DND-41 (cell line): ENCODE measurements around the gene SPRYD3.

Source experiments
- ATAC-seq: fragments of 200-7000 bp; cut with Tn5 transposase; 3 replicates; pipeline ENCODE4 v1.9.1; 2021; ENCODE audit warnings: low read depth; ENCODE audit not compliant: insufficient read depth
- DNase-seq: peaks from one replicate; pipeline ENCODE4 v3.0.0-alpha.2; 2020
- H2AFZ ChIP-seq: 2 replicates; pipeline ENCODE4 v1.6.0; 2012; ENCODE audit warnings: low read depth, low read length
- H3K27ac ChIP-seq: 2 replicates; pipeline ENCODE4 v1.5.1; 2012; ENCODE audit warnings: low read length, inconsistent platforms
- H3K27me3 ChIP-seq: fragments of 200-600 bp; sonication (generic); 2 replicates; pipeline ENCODE4 v1.6.0; 2012; ENCODE audit warnings: low read length, mild to moderate bottlenecking, inconsistent platforms; ENCODE audit not compliant: insufficient read depth, poor library complexity
- H3K36me3 ChIP-seq: 2 replicates; pipeline ENCODE4 v1.5.1; 2012; ENCODE audit warnings: low read length, inconsistent platforms; ENCODE audit not compliant: insufficient read depth
- H3K4me1 ChIP-seq: 2 replicates; pipeline ENCODE4 v1.5.1; 2012; ENCODE audit warnings: mild to moderate bottlenecking, low read length; ENCODE audit not compliant: insufficient read depth
- H3K4me2 ChIP-seq: 2 replicates; pipeline ENCODE4 v1.6.0; 2012; ENCODE audit warnings: mild to moderate bottlenecking, moderate library complexity, low read length, inconsistent platforms; ENCODE audit not compliant: insufficient read depth
- H3K4me3 ChIP-seq, 2 experiments: fragments of 200-600 bp in 1 of 2; shearing (Covaris generic) in 1 of 2; 2 replicates each; pipeline ENCODE4 v1.5.1; 2012 to 2016; ENCODE audit warnings: inconsistent platforms in 2 of 2, low read length in 2 of 2, mild to moderate bottlenecking in 2 of 2, low read depth in 1 of 2, moderate library complexity in 1 of 2
- H3K79me2 ChIP-seq: 2 replicates; pipeline ENCODE4 v1.6.0; 2012; ENCODE audit warnings: low read length, inconsistent platforms; ENCODE audit not compliant: insufficient read depth
- H3K9ac ChIP-seq: 2 replicates; pipeline ENCODE4 v1.6.0; 2012; ENCODE audit warnings: low read depth, mild to moderate bottlenecking, inconsistent platforms, low read length, moderate library complexity
- H3K9me3 ChIP-seq: 2 replicates; pipeline ENCODE4 v1.5.1; 2012; ENCODE audit warnings: low read length, moderate library complexity, mild to moderate bottlenecking, inconsistent platforms; ENCODE audit not compliant: insufficient read depth, severe bottlenecking
- H4K20me1 ChIP-seq: 2 replicates; pipeline ENCODE4 v1.6.0; 2012; ENCODE audit warnings: low read length; ENCODE audit not compliant: insufficient read depth
- EZH2 ChIP-seq: IDR thresholded peaks from 3 replicates; pipeline ENCODE4 v1.6.1; 2012; ENCODE audit warnings: borderline replicate concordance, low read depth, mild to moderate bottlenecking, moderate library complexity, low read length, inconsistent platforms; ENCODE audit not compliant: severe bottlenecking
- TF ChIP-seq, protein P1 (sequence below): IDR thresholded peaks from 2 replicates; pipeline ENCODE4 v1.5.1; 2012; ENCODE audit warnings: borderline replicate concordance, low read length, moderate library complexity, mild to moderate bottlenecking; ENCODE audit not compliant: poor library complexity, severe bottlenecking; ENCODE audit errors: extremely low read depth

Gene SPRYD3

DNA sequence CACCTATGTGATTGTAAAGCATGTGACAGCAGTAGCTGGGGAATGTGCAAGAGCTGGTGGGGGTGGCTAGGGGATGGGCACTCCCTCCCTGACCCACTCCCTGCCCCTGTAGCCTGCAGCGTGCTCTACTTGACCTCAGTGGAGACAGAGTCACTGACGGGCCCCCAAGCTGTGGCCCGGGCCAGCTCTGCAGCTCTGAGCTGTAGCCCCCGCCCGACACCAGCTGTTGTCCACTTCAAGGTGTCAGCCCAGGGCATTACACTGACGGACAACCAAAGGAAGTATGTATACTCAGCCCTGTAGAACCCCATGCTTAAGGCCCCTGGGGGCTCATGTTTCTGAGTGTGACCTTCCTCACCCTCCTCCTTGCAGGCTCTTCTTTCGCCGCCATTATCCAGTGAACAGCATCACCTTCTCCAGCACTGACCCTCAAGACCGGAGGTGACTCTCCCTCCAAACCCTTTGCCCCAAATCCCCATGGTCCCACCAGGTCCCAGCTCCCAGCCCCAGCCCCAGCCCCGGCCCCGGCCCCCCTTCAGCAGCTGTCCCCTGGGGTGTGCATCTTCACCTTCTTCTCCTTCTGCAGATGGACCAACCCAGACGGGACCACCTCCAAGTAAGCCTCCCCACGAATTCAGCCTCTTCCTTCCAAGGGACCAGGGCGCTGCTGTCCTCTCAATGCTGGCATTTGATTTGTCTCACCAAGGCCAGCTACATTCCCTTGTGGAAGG is 16.0 kb downstream of the SPRYD3 start:
- H3K9ac ChIP-seq = no peak overlapping the region
- no peaks in the 10 kb centered on the region for H4K20me1 ChIP-seq
- H3K9me3 ChIP-seq = no peaks in the 10 kb centered on the region
- H3K4me1 ChIP-seq = no peaks in the 10 kb centered on the region
- no peak for TF ChIP-seq EZH2
- TF ChIP-seq, protein P1, sequence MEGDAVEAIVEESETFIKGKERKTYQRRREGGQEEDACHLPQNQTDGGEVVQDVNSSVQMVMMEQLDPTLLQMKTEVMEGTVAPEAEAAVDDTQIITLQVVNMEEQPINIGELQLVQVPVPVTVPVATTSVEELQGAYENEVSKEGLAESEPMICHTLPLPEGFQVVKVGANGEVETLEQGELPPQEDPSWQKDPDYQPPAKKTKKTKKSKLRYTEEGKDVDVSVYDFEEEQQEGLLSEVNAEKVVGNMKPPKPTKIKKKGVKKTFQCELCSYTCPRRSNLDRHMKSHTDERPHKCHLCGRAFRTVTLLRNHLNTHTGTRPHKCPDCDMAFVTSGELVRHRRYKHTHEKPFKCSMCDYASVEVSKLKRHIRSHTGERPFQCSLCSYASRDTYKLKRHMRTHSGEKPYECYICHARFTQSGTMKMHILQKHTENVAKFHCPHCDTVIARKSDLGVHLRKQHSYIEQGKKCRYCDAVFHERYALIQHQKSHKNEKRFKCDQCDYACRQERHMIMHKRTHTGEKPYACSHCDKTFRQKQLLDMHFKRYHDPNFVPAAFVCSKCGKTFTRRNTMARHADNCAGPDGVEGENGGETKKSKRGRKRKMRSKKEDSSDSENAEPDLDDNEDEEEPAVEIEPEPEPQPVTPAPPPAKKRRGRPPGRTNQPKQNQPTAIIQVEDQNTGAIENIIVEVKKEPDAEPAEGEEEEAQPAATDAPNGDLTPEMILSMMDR = no peak
- ATAC-seq (no peak), DNase-seq (no peak)
- H3K27ac ChIP-seq = no peak overlapping the region
- no peaks in the 10 kb centered on the region for H3K79me2 ChIP-seq
- no peak overlapping the region for H3K4me3 ChIP-seq
- no peak overlapping the region for H3K4me2 ChIP-seq
- no peak overlapping the region for H2AFZ ChIP-seq
- H3K27me3 ChIP-seq = no peaks in the 10 kb centered on the region
- peaks cover 24% of the 10 kb centered on the region for H3K36me3 ChIP-seq

- ATAC-seq (no peak), DNase-seq (no peak)
- Histone ChIP-seq H3K27me3 (no peaks in the 10 kb centered on the region), H3K27ac (no peak overlapping the region), H3K9me3 (no peaks in the 10 kb centered on the region), H3K9ac (no peak overlapping the region), H4K20me1 (no peaks in the 10 kb centered on the region), H3K4me3 (no peak overlapping the region), H2AFZ (no peak overlapping the region), H3K4me2 (no peak overlapping the region), H3K79me2 (no peaks in the 10 kb centered on the region), H3K36me3 (peaks cover 22% of the 10 kb centered on the region), H3K4me1 (no peaks in the 10 kb centered on the region)
- TF ChIP-seq, protein P1 = no peak
- no peak for TF ChIP-seq EZH2
These were observed 16.9 kb downstream of the SPRYD3 start for GRCh38 chr12:53062011-53062961.

GRCh38 chr12:53061404-53062010 is 17.7 kb downstream of the SPRYD3 start:
- H2AFZ ChIP-seq = no peak overlapping the region
- no peaks in the 10 kb centered on the region for H3K27me3 ChIP-seq
- no peaks in the 10 kb centered on the region for H3K79me2 ChIP-seq
- DNase-seq = no peak
- no peaks in the 10 kb centered on the region for H3K9me3 ChIP-seq
- peaks cover 21% of the 10 kb centered on the region for H3K36me3 ChIP-seq
- H3K4me2 ChIP-seq = no peak overlapping the region
- H3K9ac ChIP-seq = no peak overlapping the region
- no peak overlapping the region for H3K27ac ChIP-seq
- ATAC-seq = 0 out of 3 replicates have a peak, but pooled peaks have one; percentile 8
- no peaks in the 10 kb centered on the region for H3K4me1 ChIP-seq
- no peaks in the 10 kb centered on the region for H4K20me1 ChIP-seq
- TF ChIP-seq EZH2 = no peak
- TF ChIP-seq, protein P1 = peak; percentile 26
- no peak overlapping the region for H3K4me3 ChIP-seq
